Activated naive CD4-positive, alpha-beta T cell treated with anti-CD3 and anti-CD28 coated beads for 36 hours (primary cell): ENCODE data around the gene ALDH1L2. TPM values are rescaled to one million over a fixed set of nuclear protein-coding genes. Genes with fewer than 3 reads are reported as not detected.

Source experiments
- total RNA-seq, 2 experiments: library from RNA; stranded (reverse); gene quantifications; one replicate each; pipeline ENCODE4 v1.2.3, GENCODE V29; 2021

Gene ALDH1L2
- total RNA-seq, 2 experiments from 2014 or later = 12.2 to 14.3 TPM

Other genes starting within 250 kb of the ALDH1L2 start
- 1 to 10 TPM; 2.7 to 3.5 TPM for gene SLC41A2, start 126.2 kb downstream of the ALDH1L2 start, total RNA-seq
- 10 to 100 TPM; 30.8 to 33.4 TPM for gene NOPCHAP1, start 98.1 kb downstream of the ALDH1L2 start, total RNA-seq
- gene WASHC4, start 23.3 kb upstream of the ALDH1L2 start, total RNA-seq = 10 to 100 TPM; 23.7 to 26.0 TPM
- gene APPL2, start 151.7 kb upstream of the ALDH1L2 start, total RNA-seq = 10 to 100 TPM; 12.7 to 13.5 TPM
- gene C12orf75, start 246.2 kb upstream of the ALDH1L2 start, total RNA-seq = 10 to 100 TPM; 41.1 to 48.5 TPM